Islet precursor cell (in vitro differentiated cells): Measurements from ENCODE around the gene STXBP2.
"Not testable (repeated sequence)": the region's sequence is repeated elsewhere in the genome, so short reads cannot be mapped to it uniquely, and the experiment has no call there.

Experiments
- DNase-seq: peaks from one replicate; pipeline ENCODE4 v3.0.0-alpha.2; 2018

Gene STXBP2

DNA sequence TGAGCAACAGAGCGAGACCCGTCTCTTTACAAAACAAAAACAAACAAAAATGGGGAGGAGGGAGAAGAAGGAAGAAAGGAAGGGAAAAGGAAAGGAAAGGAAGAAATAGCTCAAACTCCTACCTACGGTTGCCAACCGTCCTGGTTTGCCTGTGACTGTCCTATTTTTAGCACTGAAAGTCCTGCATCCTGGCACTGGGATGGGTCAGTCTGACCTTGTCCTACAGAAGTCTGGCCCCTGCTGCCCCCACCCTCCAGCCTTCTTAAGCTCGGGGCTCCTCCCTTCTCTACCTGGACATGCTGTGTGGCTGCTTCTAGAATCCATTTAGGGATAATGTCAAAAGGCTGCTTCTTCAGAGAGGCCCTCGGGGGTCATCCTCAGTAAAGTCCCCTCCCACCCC is 1.2 kb upstream of the STXBP2 start:
- no peak for DNase-seq

DNA sequence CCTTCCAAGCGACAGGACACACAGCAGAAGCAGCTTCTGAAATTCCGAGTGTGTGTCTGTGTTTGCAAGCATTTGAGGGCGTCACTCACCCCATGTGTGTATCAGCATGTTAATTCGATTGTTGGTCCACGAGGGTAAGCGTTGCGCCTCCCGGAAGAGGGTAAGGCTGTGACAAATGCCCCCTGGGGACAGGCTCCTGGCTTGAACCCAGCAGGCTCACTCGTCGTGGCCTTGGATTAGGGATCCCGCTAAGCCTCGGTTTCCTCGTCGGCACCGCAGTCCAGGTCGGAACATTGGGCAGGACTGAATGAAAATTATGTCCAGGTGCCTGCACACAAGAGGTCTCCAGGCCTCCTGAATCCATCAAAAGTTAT is 606 bp upstream of the STXBP2 start:
- DNase-seq: no peak

- no peak for DNase-seq
Measured at GRCh38 chr19:7637374-7638256, 705 bp downstream of the STXBP2 start.

- DNase-seq: no peak
Measured at GRCh38 chr19:7638802-7639465, 2.0 kb downstream of the STXBP2 start.

GRCh38 chr19:7639863-7640348 is 3.0 kb downstream of the STXBP2 start:
- DNase-seq: no peak

GRCh38 chr19:7640803-7641202 is 3.9 kb downstream of the STXBP2 start:
- no peak for DNase-seq

GRCh38 chr19:7641290-7642276 is 4.7 kb downstream of the STXBP2 start:
- no peak for DNase-seq

GRCh38 chr19:7642295-7643030 is 5.6 kb downstream of the STXBP2 start:
- DNase-seq: no peak

GRCh38 chr19:7643031-7643415 is 6.1 kb downstream of the STXBP2 start:
- DNase-seq: no peak

- DNase-seq: not testable (repeated sequence)
Measured at GRCh38 chr19:7643629-7644549, 7.0 kb downstream of the STXBP2 start.

- no peak for DNase-seq
Measured at GRCh38 chr19:7644550-7644877, 7.6 kb downstream of the STXBP2 start.

DNA sequence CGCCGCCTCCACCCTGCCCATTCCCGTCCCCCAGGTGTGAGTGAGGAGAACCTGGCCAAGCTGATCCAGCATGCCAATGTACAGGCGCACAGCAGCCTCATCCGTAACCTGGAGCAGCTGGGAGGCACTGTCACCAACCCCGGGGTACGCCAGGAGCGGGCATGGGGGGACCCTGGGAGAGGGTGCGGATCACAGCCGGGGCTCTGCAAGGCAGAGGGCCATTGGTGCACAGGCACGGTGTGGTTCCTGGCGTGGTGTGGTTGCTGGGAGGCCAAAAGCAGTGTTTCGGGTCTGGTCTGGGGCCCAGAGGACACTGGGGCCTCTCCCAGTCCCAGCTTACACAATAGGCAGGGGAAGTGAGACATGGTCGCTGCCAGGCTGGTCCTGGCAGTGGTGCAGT is 8.3 kb downstream of the STXBP2 start:
- DNase-seq: no peak

- DNase-seq: no peak
Measured at GRCh38 chr19:7645656-7646425, 8.9 kb downstream of the STXBP2 start.

- DNase-seq: no peak
Measured at GRCh38 chr19:7646426-7646700, 9.5 kb downstream of the STXBP2 start.

GRCh38 chr19:7647156-7647555 is 10.2 kb downstream of the STXBP2 start:
- no peak for DNase-seq

DNA sequence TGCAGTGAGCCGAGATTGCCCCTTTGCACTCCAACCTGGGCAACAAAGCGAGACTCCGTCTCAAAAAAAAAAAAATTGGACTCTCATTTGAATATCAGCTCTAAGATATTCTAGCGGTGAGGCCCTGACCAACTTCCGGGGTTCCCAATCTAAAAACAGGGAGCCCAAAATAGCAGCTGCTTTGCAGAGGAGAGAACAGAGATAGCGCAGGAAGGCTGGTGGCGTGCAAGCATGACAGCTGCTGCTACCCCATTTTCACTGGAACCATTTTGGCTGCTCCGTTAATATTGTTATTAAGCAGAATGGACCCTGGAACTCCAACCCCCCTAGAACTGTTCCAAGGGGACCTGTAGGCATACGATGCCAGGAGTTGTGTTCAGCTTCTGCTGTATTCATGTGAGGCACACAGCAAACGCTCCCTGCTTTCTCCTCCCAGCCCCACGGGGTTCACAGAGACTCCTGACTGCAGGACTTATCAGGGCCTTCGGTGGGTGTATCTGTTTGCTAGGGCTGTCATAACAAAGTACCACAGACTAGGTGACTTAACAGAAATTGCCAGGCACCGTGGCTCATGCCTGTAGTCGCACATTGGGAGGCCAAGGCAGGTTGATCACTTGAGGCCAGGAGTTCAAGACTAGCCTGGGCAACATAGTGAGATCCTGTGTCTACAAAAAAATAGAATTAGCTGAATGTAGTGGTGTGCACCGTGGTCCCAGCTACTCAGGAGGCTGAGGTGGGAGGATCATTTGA is 11.5 kb downstream of the STXBP2 start:
- DNase-seq: no peak

DNA sequence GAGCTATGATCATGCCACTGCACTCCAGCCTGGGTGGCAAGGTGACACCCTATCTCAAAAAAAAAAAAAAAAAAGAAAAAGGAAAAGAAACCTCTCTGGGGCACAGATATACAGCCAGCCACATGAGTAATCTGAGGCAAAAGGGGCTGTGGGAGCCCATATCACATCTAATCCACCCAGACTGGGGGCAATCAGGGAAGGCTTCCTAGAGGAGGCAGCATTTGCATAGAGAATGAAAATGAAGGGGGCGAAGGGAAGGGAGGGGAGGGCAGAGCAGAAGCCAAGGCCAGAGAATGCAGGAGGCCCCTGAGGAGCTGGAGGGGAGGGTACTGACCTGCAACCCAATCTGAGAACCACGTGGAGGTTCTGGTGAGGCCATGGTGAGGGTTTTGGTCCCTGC is 13.2 kb downstream of the STXBP2 start:
- no peak for DNase-seq

- DNase-seq: peak; percentile 89
Measured at GRCh38 chr19:7652061-7652641, 15.2 kb downstream of the STXBP2 start.

GRCh38 chr19:7654401-7654800 is 17.5 kb downstream of the STXBP2 start:
- no peak for DNase-seq

GRCh38 chr19:7655581-7655980 is 18.7 kb downstream of the STXBP2 start:
- DNase-seq: no peak
